Bronchial epithelial cell (primary cell): ENCODE measurements around the gene SUGP1. TPM values are rescaled to one million over a fixed set of nuclear protein-coding genes. Genes with fewer than 3 reads are reported as not detected.

Experiments used
- DNase-seq: peaks from one replicate; pipeline ENCODE4 v3.0.0-alpha.2; 2010; ENCODE audit warnings: low read depth
- FAIRE-seq: peaks from 2 replicates; lab custom pipeline; 2011; peaks lifted over from hg19 to GRCh38; lab: Jason Lieb, UNC
- H3K27me3 ChIP-seq: 2 replicates; pipeline ENCODE4 v1.5.1; 2011; ENCODE audit warnings: low read length; ENCODE audit not compliant: control insufficient read depth, insufficient read depth
- H3K36me3 ChIP-seq: 2 replicates; pipeline ENCODE4 v1.5.1; 2011; ENCODE audit warnings: low read length; ENCODE audit not compliant: control insufficient read depth, insufficient read depth
- H3K4me3 ChIP-seq: 2 replicates; pipeline ENCODE4 v1.5.1; 2011; ENCODE audit warnings: mild to moderate bottlenecking, low read depth, low read length, control low read depth
- total RNA-seq: library from RNA; depleted of rRNA; stranded (reverse); fragments of >200 nt; gene quantifications from 2 replicates; pipeline ENCODE4 v1.2.1, GENCODE V29; 2014
- TF ChIP-seq, protein P1 (sequence below): IDR thresholded peaks from 2 replicates; pipeline ENCODE4 v1.5.1; 2011; ENCODE audit warnings: mild to moderate bottlenecking, moderate library complexity, low read length, control low read depth, inconsistent platforms; ENCODE audit not compliant: insufficient read depth, severe bottlenecking

SUGP1 gene
- total RNA-seq, 1 donor from 2014 or later = 18.7 TPM

DNA sequence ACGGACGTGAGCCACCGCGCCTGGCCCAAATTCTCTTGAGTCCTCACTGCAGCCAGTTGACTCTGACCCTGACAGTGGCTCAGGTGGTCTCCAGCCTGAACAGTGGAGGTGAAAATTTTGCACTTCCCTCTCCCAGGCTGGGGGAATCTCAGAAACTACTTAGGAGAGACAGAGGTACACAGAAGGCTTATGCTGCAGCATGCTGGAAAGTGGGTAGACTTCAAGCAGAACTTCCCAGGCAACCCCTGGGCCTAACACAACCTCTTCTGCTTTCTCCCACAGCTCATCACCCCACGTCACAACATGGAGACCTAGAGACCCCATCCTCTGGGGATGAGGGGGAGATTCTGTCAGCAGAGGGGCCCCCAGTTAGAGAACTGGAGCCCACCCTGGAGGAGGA lies 94.1 kb downstream of the SUGP1 start:
- DNase-seq (no peak), FAIRE-seq (no peak)
- no peak overlapping the region for H3K4me3 ChIP-seq
- H3K36me3 ChIP-seq = no peaks in the 10 kb centered on the region
- no peaks in the 10 kb centered on the region for H3K27me3 ChIP-seq
- TF ChIP-seq, protein P1, sequence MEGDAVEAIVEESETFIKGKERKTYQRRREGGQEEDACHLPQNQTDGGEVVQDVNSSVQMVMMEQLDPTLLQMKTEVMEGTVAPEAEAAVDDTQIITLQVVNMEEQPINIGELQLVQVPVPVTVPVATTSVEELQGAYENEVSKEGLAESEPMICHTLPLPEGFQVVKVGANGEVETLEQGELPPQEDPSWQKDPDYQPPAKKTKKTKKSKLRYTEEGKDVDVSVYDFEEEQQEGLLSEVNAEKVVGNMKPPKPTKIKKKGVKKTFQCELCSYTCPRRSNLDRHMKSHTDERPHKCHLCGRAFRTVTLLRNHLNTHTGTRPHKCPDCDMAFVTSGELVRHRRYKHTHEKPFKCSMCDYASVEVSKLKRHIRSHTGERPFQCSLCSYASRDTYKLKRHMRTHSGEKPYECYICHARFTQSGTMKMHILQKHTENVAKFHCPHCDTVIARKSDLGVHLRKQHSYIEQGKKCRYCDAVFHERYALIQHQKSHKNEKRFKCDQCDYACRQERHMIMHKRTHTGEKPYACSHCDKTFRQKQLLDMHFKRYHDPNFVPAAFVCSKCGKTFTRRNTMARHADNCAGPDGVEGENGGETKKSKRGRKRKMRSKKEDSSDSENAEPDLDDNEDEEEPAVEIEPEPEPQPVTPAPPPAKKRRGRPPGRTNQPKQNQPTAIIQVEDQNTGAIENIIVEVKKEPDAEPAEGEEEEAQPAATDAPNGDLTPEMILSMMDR = no peak

Other genes starting within 250 kb of the SUGP1 start
- gene TMEM161A, start 182.0 kb downstream of the SUGP1 start, total RNA-seq = 25.7 and 28.7 TPM in 2 replicates
- gene MEF2B, start 150.2 kb downstream of the SUGP1 start, total RNA-seq = under 0.01 and 0.26 TPM in 2 replicates
- 10.3 and 18.2 TPM in 2 replicates for gene BORCS8, start 128.4 kb downstream of the SUGP1 start, total RNA-seq
- 50.3 and 91.9 TPM in 2 replicates for gene RFXANK, start 128.3 kb downstream of the SUGP1 start, total RNA-seq
- 19.8 and 49.0 TPM in 2 replicates for gene NR2C2AP, start 117.1 kb downstream of the SUGP1 start, total RNA-seq
- not detected in 2 replicates for gene NCAN, start 108.6 kb downstream of the SUGP1 start, total RNA-seq
- not detected in 2 replicates for gene TM6SF2, start 47.2 kb downstream of the SUGP1 start, total RNA-seq
- 12.1 and 16.8 TPM in 2 replicates for gene MAU2, start 320 bp upstream of the SUGP1 start, total RNA-seq
- gene GATAD2A, start 85.2 kb upstream of the SUGP1 start, total RNA-seq = 48.4 and 49.0 TPM in 2 replicates
- 3.2 and 4.9 TPM in 2 replicates for gene TSSK6, start 195.0 kb upstream of the SUGP1 start, total RNA-seq
- gene NDUFA13, start 195.7 kb upstream of the SUGP1 start, total RNA-seq = 182 and 374 TPM in 2 replicates
- 0.38 and 0.79 TPM in 2 replicates for gene YJEFN3, start 208.4 kb upstream of the SUGP1 start, total RNA-seq
- under 0.01 and 0.13 TPM in 2 replicates for gene CILP2, start 217.8 kb upstream of the SUGP1 start, total RNA-seq